HEK293 (cell line): ENCODE measurements around the gene ICE1.

Experiments used
- KLF1 ChIP-seq: fragments of 450-650 bp; formaldehyde crosslinking; IDR thresholded peaks from 2 replicates; pipeline ENCODE4 v1.5.1; 2016; ENCODE audit warnings: missing biosample characterization, missing genetic modification characterization
- KLF16 ChIP-seq: fragments of 450-650 bp; formaldehyde crosslinking; IDR thresholded peaks from 2 replicates; pipeline ENCODE4 v1.5.1; 2017; ENCODE audit warnings: missing biosample characterization, missing genetic modification characterization
- ZNF133 ChIP-seq: fragments of 450-650 bp; formaldehyde crosslinking; IDR thresholded peaks from 2 replicates; pipeline ENCODE4 v1.5.1; 2016; ENCODE audit warnings: missing biosample characterization, missing genetic modification characterization
- ZNF175 ChIP-seq: fragments of 450-650 bp; formaldehyde crosslinking; IDR thresholded peaks from 2 replicates; pipeline ENCODE4 v1.5.1; 2016; ENCODE audit warnings: missing biosample characterization, missing genetic modification characterization
- ZNF211 ChIP-seq: fragments of 450-650 bp; formaldehyde crosslinking; IDR thresholded peaks from 2 replicates; pipeline ENCODE4 v1.5.1; 2016; ENCODE audit warnings: low read depth, missing biosample characterization, missing genetic modification characterization
- ZNF274 ChIP-seq, 2 experiments: fragments of 200-500 bp in 1 of 2; fragments of 450-650 bp in 1 of 2; sonication (Bioruptor generic) in 1 of 2; formaldehyde crosslinking in 1 of 2; IDR thresholded peaks; 2 replicates each; pipeline versions ENCODE4 v1.5.1 to v1.6.1; 2014 to 2016; ENCODE audit warnings: borderline replicate concordance in 1 of 2, inconsistent platforms in 1 of 2, low read length in 1 of 2, missing biosample characterization in 1 of 2, missing genetic modification characterization in 1 of 2
- ZNF585B ChIP-seq: fragments of 450-650 bp; formaldehyde crosslinking; IDR thresholded peaks from 2 replicates; pipeline ENCODE4 v1.5.1; 2016; ENCODE audit warnings: missing biosample characterization, missing genetic modification characterization
- TF ChIP-seq, protein P1 (sequence below): fragments of 450-650 bp; formaldehyde crosslinking; IDR thresholded peaks from 2 replicates; pipeline ENCODE4 v1.5.1; 2016; ENCODE audit warnings: missing biosample characterization, missing genetic modification characterization
- TF ChIP-seq, protein P2 (sequence below): IDR thresholded peaks from 2 replicates; pipeline ENCODE4 v1.6.1; 2011; ENCODE audit warnings: mild to moderate bottlenecking, low read depth, low read length, borderline replicate concordance
- TF ChIP-seq, protein P3 (sequence below): fragments of 450-650 bp; formaldehyde crosslinking; IDR thresholded peaks from 2 replicates; pipeline ENCODE4 v1.5.1; 2016; ENCODE audit warnings: missing biosample characterization, missing genetic modification characterization, low read depth
- TF ChIP-seq, protein P4 (sequence below): fragments of 450-650 bp; IDR thresholded peaks from 2 replicates; pipeline ENCODE4 v1.5.1; 2018; ENCODE audit warnings: missing biosample characterization, missing genetic modification characterization

DNA sequence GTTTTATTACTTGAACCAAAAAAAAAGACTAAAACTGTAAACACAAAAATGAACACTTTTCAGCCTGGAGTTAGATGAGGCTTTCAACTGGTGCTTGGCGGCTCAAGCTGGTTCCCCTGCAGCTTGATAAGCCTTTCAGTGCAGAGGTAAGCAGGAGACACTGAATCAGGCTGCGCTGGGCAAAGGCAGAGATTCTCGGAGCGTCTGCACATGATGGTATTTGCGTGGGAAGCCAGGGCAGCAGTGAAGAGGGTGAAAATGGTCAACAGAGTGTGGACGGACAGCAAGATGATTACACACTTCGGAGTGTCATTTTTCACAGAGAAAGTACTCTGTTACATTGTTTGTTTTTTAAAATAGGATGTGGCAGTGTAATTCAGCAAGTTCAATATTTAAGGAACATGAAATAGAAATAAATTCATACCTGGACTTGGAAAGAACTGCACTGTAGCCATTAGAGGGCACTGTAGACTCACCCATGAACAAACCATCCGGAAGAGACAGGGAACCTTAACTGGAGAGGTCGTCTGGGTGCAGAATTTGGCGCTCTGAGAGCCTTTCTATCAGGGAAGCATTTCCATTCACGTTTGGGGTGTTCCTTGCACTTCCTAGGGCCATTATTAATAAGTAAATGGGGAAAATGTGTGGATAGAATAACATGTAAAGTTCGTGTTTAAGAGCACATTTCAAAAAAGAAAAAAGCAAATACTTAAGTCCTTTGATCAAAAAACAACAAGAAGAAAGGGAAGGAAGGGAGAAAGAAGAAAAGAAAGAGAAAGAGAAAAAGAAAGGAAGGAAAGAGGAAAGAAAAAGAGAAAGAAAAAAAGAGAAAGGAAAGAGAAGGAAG lies 69.8 kb downstream of the ICE1 start:
- TF ChIP-seq, protein P1, sequence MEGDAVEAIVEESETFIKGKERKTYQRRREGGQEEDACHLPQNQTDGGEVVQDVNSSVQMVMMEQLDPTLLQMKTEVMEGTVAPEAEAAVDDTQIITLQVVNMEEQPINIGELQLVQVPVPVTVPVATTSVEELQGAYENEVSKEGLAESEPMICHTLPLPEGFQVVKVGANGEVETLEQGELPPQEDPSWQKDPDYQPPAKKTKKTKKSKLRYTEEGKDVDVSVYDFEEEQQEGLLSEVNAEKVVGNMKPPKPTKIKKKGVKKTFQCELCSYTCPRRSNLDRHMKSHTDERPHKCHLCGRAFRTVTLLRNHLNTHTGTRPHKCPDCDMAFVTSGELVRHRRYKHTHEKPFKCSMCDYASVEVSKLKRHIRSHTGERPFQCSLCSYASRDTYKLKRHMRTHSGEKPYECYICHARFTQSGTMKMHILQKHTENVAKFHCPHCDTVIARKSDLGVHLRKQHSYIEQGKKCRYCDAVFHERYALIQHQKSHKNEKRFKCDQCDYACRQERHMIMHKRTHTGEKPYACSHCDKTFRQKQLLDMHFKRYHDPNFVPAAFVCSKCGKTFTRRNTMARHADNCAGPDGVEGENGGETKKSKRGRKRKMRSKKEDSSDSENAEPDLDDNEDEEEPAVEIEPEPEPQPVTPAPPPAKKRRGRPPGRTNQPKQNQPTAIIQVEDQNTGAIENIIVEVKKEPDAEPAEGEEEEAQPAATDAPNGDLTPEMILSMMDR: peak; percentile 44; the same call in 1 of the 2 replicates
- TF ChIP-seq ZNF211 (tag by site-specific recombination) (no peak), ZNF133 (no peak), ZNF175 (no peak), ZNF585B (tag by site-specific recombination) (no peak), ZNF274 (IDR thresholded peaks at IDR 0.05; ENCODE audit: low read length) (no peak), ZNF274 (tag by site-specific recombination; IDR thresholded peaks at IDR 0.05; ENCODE audit: borderline replicate concordance) (no peak), KLF1 (tag by site-specific recombination) (no peak), KLF16 (tag by site-specific recombination) (no peak)
- TF ChIP-seq, protein P2, sequence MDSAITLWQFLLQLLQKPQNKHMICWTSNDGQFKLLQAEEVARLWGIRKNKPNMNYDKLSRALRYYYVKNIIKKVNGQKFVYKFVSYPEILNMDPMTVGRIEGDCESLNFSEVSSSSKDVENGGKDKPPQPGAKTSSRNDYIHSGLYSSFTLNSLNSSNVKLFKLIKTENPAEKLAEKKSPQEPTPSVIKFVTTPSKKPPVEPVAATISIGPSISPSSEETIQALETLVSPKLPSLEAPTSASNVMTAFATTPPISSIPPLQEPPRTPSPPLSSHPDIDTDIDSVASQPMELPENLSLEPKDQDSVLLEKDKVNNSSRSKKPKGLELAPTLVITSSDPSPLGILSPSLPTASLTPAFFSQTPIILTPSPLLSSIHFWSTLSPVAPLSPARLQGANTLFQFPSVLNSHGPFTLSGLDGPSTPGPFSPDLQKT: no peak
- TF ChIP-seq, protein P3, sequence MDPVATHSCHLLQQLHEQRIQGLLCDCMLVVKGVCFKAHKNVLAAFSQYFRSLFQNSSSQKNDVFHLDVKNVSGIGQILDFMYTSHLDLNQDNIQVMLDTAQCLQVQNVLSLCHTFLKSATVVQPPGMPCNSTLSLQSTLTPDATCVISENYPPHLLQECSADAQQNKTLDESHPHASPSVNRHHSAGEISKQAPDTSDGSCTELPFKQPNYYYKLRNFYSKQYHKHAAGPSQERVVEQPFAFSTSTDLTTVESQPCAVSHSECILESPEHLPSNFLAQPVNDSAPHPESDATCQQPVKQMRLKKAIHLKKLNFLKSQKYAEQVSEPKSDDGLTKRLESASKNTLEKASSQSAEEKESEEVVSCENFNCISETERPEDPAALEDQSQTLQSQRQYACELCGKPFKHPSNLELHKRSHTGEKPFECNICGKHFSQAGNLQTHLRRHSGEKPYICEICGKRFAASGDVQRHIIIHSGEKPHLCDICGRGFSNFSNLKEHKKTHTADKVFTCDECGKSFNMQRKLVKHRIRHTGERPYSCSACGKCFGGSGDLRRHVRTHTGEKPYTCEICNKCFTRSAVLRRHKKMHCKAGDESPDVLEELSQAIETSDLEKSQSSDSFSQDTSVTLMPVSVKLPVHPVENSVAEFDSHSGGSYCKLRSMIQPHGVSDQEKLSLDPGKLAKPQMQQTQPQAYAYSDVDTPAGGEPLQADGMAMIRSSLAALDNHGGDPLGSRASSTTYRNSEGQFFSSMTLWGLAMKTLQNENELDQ (tag by site-specific recombination): no peak
- TF ChIP-seq, protein P4, sequence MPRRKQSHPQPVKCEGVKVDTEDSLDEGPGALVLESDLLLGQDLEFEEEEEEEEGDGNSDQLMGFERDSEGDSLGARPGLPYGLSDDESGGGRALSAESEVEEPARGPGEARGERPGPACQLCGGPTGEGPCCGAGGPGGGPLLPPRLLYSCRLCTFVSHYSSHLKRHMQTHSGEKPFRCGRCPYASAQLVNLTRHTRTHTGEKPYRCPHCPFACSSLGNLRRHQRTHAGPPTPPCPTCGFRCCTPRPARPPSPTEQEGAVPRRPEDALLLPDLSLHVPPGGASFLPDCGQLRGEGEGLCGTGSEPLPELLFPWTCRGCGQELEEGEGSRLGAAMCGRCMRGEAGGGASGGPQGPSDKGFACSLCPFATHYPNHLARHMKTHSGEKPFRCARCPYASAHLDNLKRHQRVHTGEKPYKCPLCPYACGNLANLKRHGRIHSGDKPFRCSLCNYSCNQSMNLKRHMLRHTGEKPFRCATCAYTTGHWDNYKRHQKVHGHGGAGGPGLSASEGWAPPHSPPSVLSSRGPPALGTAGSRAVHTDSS (tag by site-specific recombination): no peak
